Parathyroid adenoma (tissue), 2 donors: ENCODE results near the gene AFAP1L2.

Experiments used
- H2AFZ ChIP-seq: fragments of 300-600 bp; sonication (generic); one replicate; pipeline ENCODE4 v1.7.0; 2017; ENCODE audit warnings: antibody characterized with exemption, mild to moderate bottlenecking
- H3K27ac ChIP-seq: fragments of 300-600 bp; sonication (generic); one replicate; pipeline ENCODE4 v1.7.0; 2017
- H3K27me3 ChIP-seq: fragments of 300-600 bp; sonication (generic); one replicate; pipeline ENCODE4 v1.7.0; 2017; ENCODE audit warnings: low read length; ENCODE audit not compliant: control insufficient read depth, insufficient read depth
- H3K36me3 ChIP-seq: fragments of 300-600 bp; sonication (generic); one replicate; pipeline ENCODE4 v1.7.0; 2017; ENCODE audit warnings: low read length; ENCODE audit not compliant: control insufficient read depth, insufficient read depth
- H3K4me1 ChIP-seq: fragments of 300-600 bp; sonication (generic); one replicate; pipeline ENCODE4 v1.7.0; 2017; ENCODE audit warnings: control low read depth
- H3K4me2 ChIP-seq: fragments of 300-600 bp; sonication (generic); one replicate; pipeline ENCODE4 v1.7.0; 2017; ENCODE audit warnings: low read length
- H3K4me3 ChIP-seq: fragments of 300-600 bp; sonication (generic); one replicate; pipeline ENCODE4 v1.7.0; 2017; ENCODE audit warnings: low read depth, low read length
- H3K79me2 ChIP-seq: fragments of 300-600 bp; sonication (generic); one replicate; pipeline ENCODE4 v1.7.0; 2017; ENCODE audit warnings: control low read depth
- H3K9ac ChIP-seq: fragments of 300-600 bp; sonication (generic); one replicate; pipeline ENCODE4 v1.7.0; 2017; ENCODE audit warnings: mild to moderate bottlenecking
- H3K9me3 ChIP-seq: fragments of 300-600 bp; sonication (generic); one replicate; pipeline ENCODE4 v1.7.0; 2017; ENCODE audit warnings: low read length; ENCODE audit not compliant: control insufficient read depth
- CTCF ChIP-seq: fragments of 300-600 bp; sonication (generic); IDR thresholded peaks from one replicate; pipeline ENCODE4 v1.7.0; 2017; ENCODE audit warnings: antibody characterized with exemption, mild to moderate bottlenecking
- donor health status: primary hyperparathyroidism.

The AFAP1L2 gene

DNA sequence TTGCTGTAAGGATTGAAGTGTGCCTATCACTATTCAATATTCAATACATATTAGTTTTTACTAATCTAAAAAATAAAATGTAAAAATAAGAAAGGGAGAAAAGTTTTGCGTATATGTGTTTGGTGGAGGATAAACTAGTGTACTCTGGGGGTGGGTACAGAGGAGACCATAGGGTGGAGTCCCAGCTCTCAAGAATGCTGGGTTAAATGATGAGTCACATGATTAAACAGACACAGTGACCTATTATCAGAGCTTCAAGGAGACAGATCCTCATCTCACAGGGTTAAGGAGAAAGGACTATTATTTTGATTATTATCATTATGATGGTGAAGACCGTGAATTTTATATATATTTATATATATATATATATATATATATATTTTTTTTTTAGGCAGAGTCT, 77.5 kb downstream of the AFAP1L2 start:
- Histone ChIP-seq H3K4me1 (peaks cover 69% of the 10 kb centered on the region), H3K4me2 (no peak overlapping the region), H3K36me3 (no peaks in the 10 kb centered on the region), H3K9ac (no peak overlapping the region), H3K9me3 (no peaks in the 10 kb centered on the region), H3K79me2 (peaks cover 43% of the 10 kb centered on the region), H3K27me3 (no peaks in the 10 kb centered on the region), H2AFZ (no peak overlapping the region), H3K4me3 (no peak overlapping the region), H3K27ac (no peak overlapping the region)
- TF ChIP-seq CTCF: no peak

DNA sequence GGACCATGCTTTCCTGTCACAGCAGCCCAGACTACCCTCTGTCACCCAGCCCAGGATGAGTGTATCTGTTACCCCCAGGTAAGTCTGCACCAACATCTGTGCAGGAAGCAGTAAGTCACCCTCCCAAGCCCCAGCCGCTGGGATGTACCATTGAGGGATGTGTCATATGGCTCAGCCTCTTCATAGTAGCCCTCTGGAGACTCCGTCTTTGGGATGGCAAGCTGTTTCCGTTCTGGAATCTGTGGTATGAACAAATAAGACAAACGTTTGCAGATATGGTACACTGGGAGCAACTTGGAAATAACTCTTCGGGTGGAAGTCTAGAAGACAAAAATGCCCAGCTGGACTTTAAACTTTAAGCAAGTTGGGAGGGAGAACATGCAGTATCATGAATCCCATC, 81.3 kb downstream of the AFAP1L2 start:
- H3K27ac ChIP-seq: peak overlapping the region; percentile 82
- H3K79me2 ChIP-seq: peaks cover 41% of the 10 kb centered on the region
- TF ChIP-seq CTCF: no peak
- no peaks in the 10 kb centered on the region for H3K9me3 ChIP-seq
- H3K4me2 ChIP-seq: peak overlapping the region; percentile 8
- no peak overlapping the region for H2AFZ ChIP-seq
- no peaks in the 10 kb centered on the region for H3K27me3 ChIP-seq
- no peaks in the 10 kb centered on the region for H3K36me3 ChIP-seq
- H3K9ac ChIP-seq: no peak overlapping the region
- H3K4me1 ChIP-seq: peaks cover 55% of the 10 kb centered on the region
- no peak overlapping the region for H3K4me3 ChIP-seq

- Histone ChIP-seq H3K9me3 (no peaks in the 10 kb centered on the region), H2AFZ (no peak overlapping the region), H3K4me3 (no peak overlapping the region), H3K27ac (no peak overlapping the region), H3K9ac (no peak overlapping the region), H3K79me2 (peaks cover 41% of the 10 kb centered on the region), H3K4me2 (no peak overlapping the region), H3K36me3 (no peaks in the 10 kb centered on the region), H3K4me1 (peaks cover 50% of the 10 kb centered on the region), H3K27me3 (no peaks in the 10 kb centered on the region)
- TF ChIP-seq CTCF: no peak
Observed at GRCh38 chr10:114322344-114322743, 82.0 kb downstream of the AFAP1L2 start.

- Histone ChIP-seq H3K4me2 (no peak overlapping the region), H3K27ac (peak overlapping the region; percentile 62), H3K9me3 (no peaks in the 10 kb centered on the region), H2AFZ (peak overlapping the region; percentile 13), H3K27me3 (no peaks in the 10 kb centered on the region), H3K4me3 (no peak overlapping the region), H3K4me1 (peaks cover 48% of the 10 kb centered on the region), H3K79me2 (peaks cover 45% of the 10 kb centered on the region), H3K36me3 (no peaks in the 10 kb centered on the region), H3K9ac (no peak overlapping the region)
- no peak for TF ChIP-seq CTCF
Observed at GRCh38 chr10:114320249-114321116, 83.8 kb downstream of the AFAP1L2 start.
